ENCODE results near the gene PPARG. TPM values are rescaled to one million over a fixed set of nuclear protein-coding genes. Genes with fewer than 3 reads are reported as not detected.

Gene PPARG
- total and polyA plus RNA-seq, 2 experiments from 2014 or later: 0.15 to 0.42 TPM

- TF ChIP-seq REST (IDR thresholded peaks at IDR 0.05; ENCODE audit: unreplicated experiment) (no peak), EZH2 (IDR thresholded peaks at IDR 0.05; ENCODE audit: low read depth, unreplicated experiment) (no peak)
These were observed 148.3 kb downstream of the PPARG start (continued) for GRCh38 chr3:12437221-12437605.

GRCh38 chr3:12437861-12438260 lies 149.0 kb downstream of the PPARG start:
- no peaks in the 10 kb centered on the region for H4K20me1 ChIP-seq (replicated peaks; ENCODE audit: insufficient read depth)
- H3K36me3 ChIP-seq (ENCODE audit: insufficient read depth): no peaks in the 10 kb centered on the region
- no peak overlapping the region for H3K4me3 ChIP-seq
- no peak overlapping the region for H3K27ac ChIP-seq (ENCODE audit: low read depth)
- Mint-ChIP-seq H3K36me3 (ENCODE audit: low read depth) (no peaks in the 10 kb centered on the region; the same call in 2 of the 3 replicates), H3K27ac (no peak overlapping the region), H3K9me3 (no peaks in the 10 kb centered on the region), H3K27me3 (ENCODE audit: insufficient read depth, low read depth, poor library complexity) (peaks cover 7% of the 10 kb centered on the region), H3K4me3 (no peak overlapping the region), H3K4me1 (peaks cover 5% of the 10 kb centered on the region)
- no peaks in the 10 kb centered on the region for H3K27me3 ChIP-seq (ENCODE audit: insufficient read depth)
- no peak overlapping the region for H3K4me2 ChIP-seq
- DNase-seq (ENCODE audit: low spot score) (no peak), ATAC-seq (no peak)
- no peak overlapping the region; the same call in 1 of the 2 replicates for H2AFZ ChIP-seq
- no peaks in the 10 kb centered on the region for H3F3A ChIP-seq (replicated peaks; ENCODE audit: low read depth)
- no peaks in the 10 kb centered on the region for H3K79me2 ChIP-seq (replicated peaks; ENCODE audit: insufficient read depth)
- no peaks in the 10 kb centered on the region for H3K4me1 ChIP-seq (ENCODE audit: insufficient read depth)
- H3K9me2 ChIP-seq (ENCODE audit: insufficient read depth): no peaks in the 10 kb centered on the region
- TF ChIP-seq EZH2phosphoT487 (IDR thresholded peaks at IDR 0.05; ENCODE audit: unreplicated experiment): no peak
- TF ChIP-seq ETS1 (IDR thresholded peaks at IDR 0.05): no peak
- TF ChIP-seq ZNF114 (CRISPR knock-in tag; IDR thresholded peaks at IDR 0.05): no peak
- no peak for TF ChIP-seq NANOG (IDR thresholded peaks at IDR 0.05; ENCODE audit: borderline replicate concordance)
- TF ChIP-seq POLR2AphosphoS5 (IDR thresholded peaks at IDR 0.05; ENCODE audit: low read depth): no peak
- no peak for TF ChIP-seq REST (IDR thresholded peaks at IDR 0.05; ENCODE audit: unreplicated experiment)
- no peak for TF ChIP-seq JUNB (IDR thresholded peaks at IDR 0.05; ENCODE audit: unreplicated experiment)
- no peak for TF ChIP-seq CREB1 (CRISPR knock-in tag; IDR thresholded peaks at IDR 0.05; ENCODE audit: low read depth)
- no peak for TF ChIP-seq CTCF (conservative IDR thresholded peaks at IDR 0.05; ENCODE audit: low read depth in 2 of 2)
